ENCODE results near the gene SIRPA. TPM values are rescaled to one million over a fixed set of nuclear protein-coding genes. Genes with fewer than 3 reads are reported as not detected.

Gene SIRPA
- total RNA-seq, 2 donors from 2014 or later, result 20.3 to 31.0 TPM

GRCh38 chr20:1934156-1934555, 38.9 kb downstream of the SIRPA start:
- 70% methylated on average over 1 of the region's 1 CpG for WGBS
- DNase-seq (ENCODE audit: low spot score), result no peak
- TF ChIP-seq POLR2A (IDR thresholded peaks at IDR 0.05) (no peak), POLR2AphosphoS5 (IDR thresholded peaks at IDR 0.05) (no peak)
- TF ChIP-seq, protein P1, sequence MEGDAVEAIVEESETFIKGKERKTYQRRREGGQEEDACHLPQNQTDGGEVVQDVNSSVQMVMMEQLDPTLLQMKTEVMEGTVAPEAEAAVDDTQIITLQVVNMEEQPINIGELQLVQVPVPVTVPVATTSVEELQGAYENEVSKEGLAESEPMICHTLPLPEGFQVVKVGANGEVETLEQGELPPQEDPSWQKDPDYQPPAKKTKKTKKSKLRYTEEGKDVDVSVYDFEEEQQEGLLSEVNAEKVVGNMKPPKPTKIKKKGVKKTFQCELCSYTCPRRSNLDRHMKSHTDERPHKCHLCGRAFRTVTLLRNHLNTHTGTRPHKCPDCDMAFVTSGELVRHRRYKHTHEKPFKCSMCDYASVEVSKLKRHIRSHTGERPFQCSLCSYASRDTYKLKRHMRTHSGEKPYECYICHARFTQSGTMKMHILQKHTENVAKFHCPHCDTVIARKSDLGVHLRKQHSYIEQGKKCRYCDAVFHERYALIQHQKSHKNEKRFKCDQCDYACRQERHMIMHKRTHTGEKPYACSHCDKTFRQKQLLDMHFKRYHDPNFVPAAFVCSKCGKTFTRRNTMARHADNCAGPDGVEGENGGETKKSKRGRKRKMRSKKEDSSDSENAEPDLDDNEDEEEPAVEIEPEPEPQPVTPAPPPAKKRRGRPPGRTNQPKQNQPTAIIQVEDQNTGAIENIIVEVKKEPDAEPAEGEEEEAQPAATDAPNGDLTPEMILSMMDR (IDR thresholded peaks at IDR 0.05), result no peak
- Histone ChIP-seq H3K36me3 (no peaks in the 10 kb centered on the region), H3K9me3 (no peaks in the 10 kb centered on the region), H3K4me3 (no peak overlapping the region), H3K4me1 (replicated peaks) (no peaks in the 10 kb centered on the region), H3K27me3 (replicated peaks; ENCODE audit: insufficient read depth) (no peaks in the 10 kb centered on the region), H3K27ac (no peak overlapping the region)
- intact Hi-C loops (cut with DNase I), result no loop called here

- intact Hi-C loops (cut with DNase I), result no loop called here
- Histone ChIP-seq H3K4me3 (no peak overlapping the region), H3K9me3 (no peaks in the 10 kb centered on the region), H3K4me1 (replicated peaks) (no peaks in the 10 kb centered on the region), H3K27me3 (replicated peaks; ENCODE audit: insufficient read depth) (no peaks in the 10 kb centered on the region), H3K27ac (no peak overlapping the region), H3K36me3 (no peaks in the 10 kb centered on the region)
- no peak for DNase-seq (ENCODE audit: low spot score)
- TF ChIP-seq POLR2A (IDR thresholded peaks at IDR 0.05) (no peak), POLR2AphosphoS5 (IDR thresholded peaks at IDR 0.05) (no peak)
- TF ChIP-seq, protein P1 (IDR thresholded peaks at IDR 0.05), result no peak
- 73% methylated on average over 19 of the region's 19 CpGs for WGBS
Observed at GRCh38 chr20:1934721-1935573, 39.7 kb downstream of the SIRPA start.

- TF ChIP-seq, protein P1 (IDR thresholded peaks at IDR 0.05), result no peak
- no peak for TF ChIP-seq POLR2A (IDR thresholded peaks at IDR 0.05)
- no peak for TF ChIP-seq POLR2AphosphoS5 (IDR thresholded peaks at IDR 0.05)
- H3K4me3 ChIP-seq, result no peak overlapping the region
- DNase-seq (ENCODE audit: low spot score), result no peak
- no peak overlapping the region for H3K27ac ChIP-seq
- no peaks in the 10 kb centered on the region for H3K36me3 ChIP-seq
- H3K27me3 ChIP-seq (replicated peaks; ENCODE audit: insufficient read depth), result no peaks in the 10 kb centered on the region
- intact Hi-C loops (cut with DNase I), result no loop called here
- no peaks in the 10 kb centered on the region for H3K4me1 ChIP-seq (replicated peaks)
- no peaks in the 10 kb centered on the region for H3K9me3 ChIP-seq
- 61% methylated on average over 15 of the region's 15 CpGs for WGBS
Observed at GRCh38 chr20:1935696-1936366, 40.6 kb downstream of the SIRPA start.

DNA sequence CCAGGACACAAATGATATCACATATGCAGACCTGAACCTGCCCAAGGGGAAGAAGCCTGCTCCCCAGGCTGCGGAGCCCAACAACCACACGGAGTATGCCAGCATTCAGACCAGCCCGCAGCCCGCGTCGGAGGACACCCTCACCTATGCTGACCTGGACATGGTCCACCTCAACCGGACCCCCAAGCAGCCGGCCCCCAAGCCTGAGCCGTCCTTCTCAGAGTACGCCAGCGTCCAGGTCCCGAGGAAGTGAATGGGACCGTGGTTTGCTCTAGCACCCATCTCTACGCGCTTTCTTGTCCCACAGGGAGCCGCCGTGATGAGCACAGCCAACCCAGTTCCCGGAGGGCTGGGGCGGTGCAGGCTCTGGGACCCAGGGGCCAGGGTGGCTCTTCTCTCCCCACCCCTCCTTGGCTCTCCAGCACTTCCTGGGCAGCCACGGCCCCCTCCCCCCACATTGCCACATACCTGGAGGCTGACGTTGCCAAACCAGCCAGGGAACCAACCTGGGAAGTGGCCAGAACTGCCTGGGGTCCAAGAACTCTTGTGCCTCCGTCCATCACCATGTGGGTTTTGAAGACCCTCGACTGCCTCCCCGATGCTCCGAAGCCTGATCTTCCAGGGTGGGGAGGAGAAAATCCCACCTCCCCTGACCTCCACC, 42.2 kb downstream of the SIRPA start:
- Histone ChIP-seq H3K9me3 (no peaks in the 10 kb centered on the region), H3K4me3 (no peak overlapping the region), H3K27me3 (replicated peaks; ENCODE audit: insufficient read depth) (no peaks in the 10 kb centered on the region), H3K4me1 (replicated peaks) (no peaks in the 10 kb centered on the region), H3K27ac (no peak overlapping the region), H3K36me3 (no peaks in the 10 kb centered on the region)
- DNase-seq (ENCODE audit: low spot score), result no peak
- WGBS, result 90% methylated on average over 25 of the region's 25 CpGs
- TF ChIP-seq POLR2A (IDR thresholded peaks at IDR 0.05) (no peak), POLR2AphosphoS5 (IDR thresholded peaks at IDR 0.05) (no peak)
- TF ChIP-seq, protein P1 (IDR thresholded peaks at IDR 0.05), result no peak
- intact Hi-C loops (cut with DNase I), result no loop called here
